ENCODE data around the gene PLXDC2. TPM values are rescaled to one million over a fixed set of nuclear protein-coding genes. Genes with fewer than 3 reads are reported as not detected.

The PLXDC2 gene
- polyA plus RNA-seq, 1 experiment, result 0.47 TPM

GRCh38 chr10:20133669-20134189 lies 317.5 kb downstream of the PLXDC2 start:
- Histone ChIP-seq H3K27me3 (ENCODE audit: control insufficient read depth, insufficient read depth, low read length) (no peaks in the 10 kb centered on the region), H3K4me3 (ENCODE audit: low read depth, low read length) (no peak overlapping the region), H3K36me3 (ENCODE audit: control insufficient read depth, insufficient read depth, low read length) (no peaks in the 10 kb centered on the region)
- no peak for DNase-seq (ENCODE audit: low read depth)
- TF ChIP-seq, protein P1, sequence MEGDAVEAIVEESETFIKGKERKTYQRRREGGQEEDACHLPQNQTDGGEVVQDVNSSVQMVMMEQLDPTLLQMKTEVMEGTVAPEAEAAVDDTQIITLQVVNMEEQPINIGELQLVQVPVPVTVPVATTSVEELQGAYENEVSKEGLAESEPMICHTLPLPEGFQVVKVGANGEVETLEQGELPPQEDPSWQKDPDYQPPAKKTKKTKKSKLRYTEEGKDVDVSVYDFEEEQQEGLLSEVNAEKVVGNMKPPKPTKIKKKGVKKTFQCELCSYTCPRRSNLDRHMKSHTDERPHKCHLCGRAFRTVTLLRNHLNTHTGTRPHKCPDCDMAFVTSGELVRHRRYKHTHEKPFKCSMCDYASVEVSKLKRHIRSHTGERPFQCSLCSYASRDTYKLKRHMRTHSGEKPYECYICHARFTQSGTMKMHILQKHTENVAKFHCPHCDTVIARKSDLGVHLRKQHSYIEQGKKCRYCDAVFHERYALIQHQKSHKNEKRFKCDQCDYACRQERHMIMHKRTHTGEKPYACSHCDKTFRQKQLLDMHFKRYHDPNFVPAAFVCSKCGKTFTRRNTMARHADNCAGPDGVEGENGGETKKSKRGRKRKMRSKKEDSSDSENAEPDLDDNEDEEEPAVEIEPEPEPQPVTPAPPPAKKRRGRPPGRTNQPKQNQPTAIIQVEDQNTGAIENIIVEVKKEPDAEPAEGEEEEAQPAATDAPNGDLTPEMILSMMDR (IDR thresholded peaks at IDR 0.05; ENCODE audit: insufficient read depth, low read depth, low read length), result no peak
- ChIA-PET CTCF (no interaction called here), POLR2A (no interaction called here)

DNA sequence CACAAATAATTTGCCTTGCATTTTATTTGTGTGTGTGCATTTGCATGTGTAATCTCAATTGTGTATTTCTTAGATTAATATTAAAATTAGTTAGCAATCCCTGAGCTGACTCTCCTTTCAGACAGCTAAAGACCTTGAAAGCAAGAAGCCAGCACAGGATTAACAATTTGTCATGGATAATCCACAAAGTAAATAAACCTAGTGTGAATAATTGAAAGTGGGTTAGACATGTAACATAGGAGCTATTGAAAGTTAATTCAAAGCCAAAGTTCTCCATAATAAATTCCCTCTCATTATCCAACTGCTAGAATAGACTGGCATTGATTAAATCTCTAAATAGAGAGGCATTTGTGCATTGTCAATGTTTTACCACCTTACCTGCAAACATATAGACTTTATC lies 326.1 kb downstream of the PLXDC2 start:
- Histone ChIP-seq H3K36me3 (ENCODE audit: control insufficient read depth, insufficient read depth, low read length) (no peaks in the 10 kb centered on the region), H3K4me3 (ENCODE audit: low read depth, low read length) (no peak overlapping the region), H3K27me3 (ENCODE audit: control insufficient read depth, insufficient read depth, low read length) (no peaks in the 10 kb centered on the region)
- TF ChIP-seq, protein P1 (IDR thresholded peaks at IDR 0.05; ENCODE audit: insufficient read depth, low read depth, low read length), result no peak
- CTCF ChIA-PET, result no interaction called here
- POLR2A ChIA-PET, result no interaction called here
- no peak for DNase-seq (ENCODE audit: low read depth)

DNA sequence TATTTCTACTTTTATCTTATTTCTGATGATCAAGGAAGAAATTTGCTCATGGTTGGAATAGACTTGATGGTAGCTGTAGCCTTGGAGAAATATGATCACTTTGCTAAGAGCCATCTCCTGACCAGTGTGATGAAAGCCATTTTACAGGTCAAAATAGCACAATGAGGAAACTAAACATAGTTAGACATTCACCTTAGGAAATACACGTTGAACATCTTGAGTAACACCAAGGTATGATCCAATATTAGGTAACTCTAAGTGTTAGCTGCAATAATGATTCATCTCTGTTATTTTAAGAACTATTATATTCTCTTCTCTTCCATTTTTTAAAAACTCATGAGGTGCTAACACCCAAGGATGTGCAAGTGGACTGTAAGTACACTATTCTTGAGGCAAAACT lies 328.0 kb downstream of the PLXDC2 start:
- Histone ChIP-seq H3K4me3 (ENCODE audit: low read depth, low read length) (no peak overlapping the region), H3K36me3 (ENCODE audit: control insufficient read depth, insufficient read depth, low read length) (no peaks in the 10 kb centered on the region), H3K27me3 (ENCODE audit: control insufficient read depth, insufficient read depth, low read length) (no peaks in the 10 kb centered on the region)
- TF ChIP-seq, protein P1 (IDR thresholded peaks at IDR 0.05; ENCODE audit: insufficient read depth, low read depth, low read length), result no peak
- ChIA-PET CTCF (no interaction called here), POLR2A (no interaction called here)
- no peak for DNase-seq (ENCODE audit: low read depth)

DNA sequence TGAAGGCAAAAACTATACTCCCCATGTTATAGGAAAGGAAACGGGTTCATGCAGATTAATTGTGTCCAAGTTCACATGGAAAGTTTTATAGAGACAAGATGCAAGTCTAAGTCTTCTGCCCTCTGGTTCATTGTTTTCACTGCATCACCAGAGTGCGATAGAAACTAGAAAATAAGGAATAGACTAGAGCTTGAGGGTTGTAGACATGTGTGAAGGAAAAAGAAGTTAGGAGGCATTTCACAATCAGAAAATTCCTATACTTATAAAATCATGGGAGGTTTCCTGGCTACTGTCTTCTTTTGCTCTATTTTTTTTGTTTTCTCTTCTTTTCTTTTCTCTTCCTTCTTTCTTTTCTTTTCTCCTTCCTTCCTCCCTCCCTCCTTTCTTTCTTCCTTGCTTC lies 329.8 kb downstream of the PLXDC2 start:
- TF ChIP-seq, protein P1 (IDR thresholded peaks at IDR 0.05; ENCODE audit: insufficient read depth, low read depth, low read length), result no peak
- DNase-seq (ENCODE audit: low read depth), result no peak
- Histone ChIP-seq H3K27me3 (ENCODE audit: control insufficient read depth, insufficient read depth, low read length) (no peaks in the 10 kb centered on the region), H3K4me3 (ENCODE audit: low read depth, low read length) (no peak overlapping the region), H3K36me3 (ENCODE audit: control insufficient read depth, insufficient read depth, low read length) (no peaks in the 10 kb centered on the region)
- POLR2A ChIA-PET, result no interaction called here
- CTCF ChIA-PET, result no interaction called here

DNA sequence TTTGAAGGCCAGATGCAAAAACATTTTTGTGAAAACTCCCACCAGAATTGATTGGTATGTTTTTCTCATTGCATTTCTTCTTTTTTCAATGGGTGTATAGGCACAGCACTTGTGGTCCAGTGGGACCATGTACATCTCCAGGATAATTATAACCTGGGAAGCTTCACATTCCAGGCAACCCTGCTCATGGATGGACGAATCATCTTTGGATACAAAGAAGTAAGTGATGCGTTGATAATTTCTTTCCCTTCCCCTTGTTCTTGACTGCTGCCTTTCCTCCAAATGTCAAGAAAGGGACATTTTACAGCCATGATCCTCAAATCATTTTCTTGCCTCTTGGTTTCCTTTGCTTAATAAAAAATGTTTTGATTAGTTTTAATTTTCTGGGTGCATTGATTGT lies 331.5 kb downstream of the PLXDC2 start:
- no peaks in the 10 kb centered on the region for H3K36me3 ChIP-seq (ENCODE audit: control insufficient read depth, insufficient read depth, low read length)
- TF ChIP-seq, protein P1 (IDR thresholded peaks at IDR 0.05; ENCODE audit: insufficient read depth, low read depth, low read length), result no peak
- ChIA-PET POLR2A (no interaction called here), CTCF (no interaction called here)
- H3K27me3 ChIP-seq (ENCODE audit: control insufficient read depth, insufficient read depth, low read length), result no peaks in the 10 kb centered on the region
- no peak overlapping the region for H3K4me3 ChIP-seq (ENCODE audit: low read depth, low read length)
- DNase-seq (ENCODE audit: low read depth), result no peak

Measured in BJ (cell line).